K562 (cell line): ENCODE data around the gene STK4. TPM values are rescaled to one million over a fixed set of nuclear protein-coding genes. Genes with fewer than 3 reads are reported as not detected.
A peak's percentile ranks its signal among the peaks of the same experiment; 100 is the strongest.

Experiments
- EGR1 ChIP-seq: fragments of 450-650 bp; conservative IDR thresholded peaks from 2 replicates; pipeline ENCODE4 v1.6.1; 2017; ENCODE audit warnings: mild to moderate bottlenecking
- JUND ChIP-seq, 2 experiments: IDR thresholded peaks; 2 replicates in 1 of 2; 3 replicates in 1 of 2; pipeline ENCODE4 v1.6.1; 2011; ENCODE audit warnings: borderline replicate concordance in 2 of 2, low read depth in 2 of 2, low read length in 2 of 2, improper control_type of control experiment in 1 of 2, missing biosample characterization in 1 of 2, missing genetic modification characterization in 1 of 2, missing genetic modification reagents in 1 of 2
- PML ChIP-seq: IDR thresholded peaks from 2 replicates; pipeline ENCODE4 v1.6.1; 2012; ENCODE audit warnings: low read length, inconsistent platforms
- SMARCE1 ChIP-seq: fragments of 450-650 bp; IDR thresholded peaks from 2 replicates; pipeline ENCODE4 v1.7.1; 2016; ENCODE audit warnings: mild to moderate bottlenecking
- polyA plus RNA-seq, 8 experiments: library from polyadenylated mRNA; depleted of rRNA in 4 of 8; stranded (reverse) in 5 of 8; unstranded in 3 of 8; fragments of >200 nt; fragmentation: Nextera tagmentation in 2 of 8; fragmentation: Illumina TruSeq in 1 of 8; extraction: Ambion mirVana in 2 of 8; extraction: Trizol in 1 of 8; gene quantifications; 2 replicates each; pipeline versions ENCODE4 v1.2.1 to v1.2.3, GENCODE V29; 2011 to 2014; ENCODE audit warnings: inconsistent platforms in 1 of 8, missing spikeins in 1 of 8
- total RNA-seq, 7 experiments: library from RNA; depleted of rRNA in 6 of 7; stranded (reverse); fragments of >200 nt in 6 of 7; fragmentation: Illumina TruSeq in 2 of 7; extraction: Trizol in 2 of 7; gene quantifications; 2 replicates each; pipeline versions ENCODE4 v1.2.1 to v1.2.3, GENCODE V29; 2011 to 2021; ENCODE audit warnings: low replicate concordance in 1 of 7
- TF ChIP-seq, protein P1 (sequence below), 2 experiments: fragments of 450-650 bp in 1 of 2; sonication (generic) in 1 of 2; formaldehyde crosslinking in 1 of 2; IDR thresholded peaks; 2 replicates each; pipeline versions ENCODE4 v1.7.1 to v1.9.0; 2016 to 2022; ENCODE audit warnings: inconsistent platforms in 1 of 2, mild to moderate bottlenecking in 1 of 2, missing genetic modification reagents in 1 of 2

The STK4 gene
- total and polyA plus RNA-seq, 9 of the 15 experiments (the other 6 are each of a cell fraction or from before 2014, with no cell fraction given), result 11.9 to 30.6 (median 22.2) TPM

DNA sequence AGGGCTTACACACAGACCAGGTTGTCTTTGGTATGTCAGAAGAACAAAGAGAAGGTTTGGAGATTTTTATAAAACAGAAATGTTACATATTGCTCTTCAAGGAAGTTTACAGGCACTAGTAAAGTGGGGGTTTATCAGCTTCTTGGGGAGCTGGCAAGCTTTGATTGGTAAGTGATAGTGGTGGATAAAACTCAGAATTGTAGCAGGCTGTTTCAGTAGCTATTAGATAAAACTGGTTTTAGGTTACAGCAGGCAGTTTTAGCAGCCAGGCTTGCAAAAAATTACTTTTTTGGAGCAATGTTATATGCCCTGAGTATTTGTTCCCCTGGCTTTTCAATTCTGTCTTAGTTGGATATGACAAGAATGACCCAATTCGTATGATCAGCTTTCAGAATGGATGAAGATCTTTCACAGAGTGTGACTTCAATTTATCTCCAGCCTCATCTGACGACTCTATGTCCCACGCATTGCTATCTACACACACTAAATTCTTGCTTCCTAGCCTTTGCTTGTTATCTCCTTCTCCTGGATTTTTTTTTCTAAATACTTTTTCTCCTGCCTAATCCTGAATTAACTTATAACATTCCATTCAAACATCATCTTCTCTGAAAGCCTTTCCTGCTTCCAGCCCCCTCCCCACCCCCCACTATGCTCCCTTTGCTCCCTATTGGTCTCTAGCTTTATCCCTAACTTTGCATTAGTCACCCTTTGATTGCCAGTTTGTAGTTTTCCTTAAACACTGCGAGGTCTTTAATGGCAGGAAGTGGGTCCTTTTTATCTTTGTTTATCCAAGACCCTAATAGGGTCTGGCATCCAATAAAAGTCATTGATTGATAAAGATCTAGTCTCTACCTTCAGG, 5.1 kb upstream of the STK4 start (continued):
- TF ChIP-seq, protein P1, sequence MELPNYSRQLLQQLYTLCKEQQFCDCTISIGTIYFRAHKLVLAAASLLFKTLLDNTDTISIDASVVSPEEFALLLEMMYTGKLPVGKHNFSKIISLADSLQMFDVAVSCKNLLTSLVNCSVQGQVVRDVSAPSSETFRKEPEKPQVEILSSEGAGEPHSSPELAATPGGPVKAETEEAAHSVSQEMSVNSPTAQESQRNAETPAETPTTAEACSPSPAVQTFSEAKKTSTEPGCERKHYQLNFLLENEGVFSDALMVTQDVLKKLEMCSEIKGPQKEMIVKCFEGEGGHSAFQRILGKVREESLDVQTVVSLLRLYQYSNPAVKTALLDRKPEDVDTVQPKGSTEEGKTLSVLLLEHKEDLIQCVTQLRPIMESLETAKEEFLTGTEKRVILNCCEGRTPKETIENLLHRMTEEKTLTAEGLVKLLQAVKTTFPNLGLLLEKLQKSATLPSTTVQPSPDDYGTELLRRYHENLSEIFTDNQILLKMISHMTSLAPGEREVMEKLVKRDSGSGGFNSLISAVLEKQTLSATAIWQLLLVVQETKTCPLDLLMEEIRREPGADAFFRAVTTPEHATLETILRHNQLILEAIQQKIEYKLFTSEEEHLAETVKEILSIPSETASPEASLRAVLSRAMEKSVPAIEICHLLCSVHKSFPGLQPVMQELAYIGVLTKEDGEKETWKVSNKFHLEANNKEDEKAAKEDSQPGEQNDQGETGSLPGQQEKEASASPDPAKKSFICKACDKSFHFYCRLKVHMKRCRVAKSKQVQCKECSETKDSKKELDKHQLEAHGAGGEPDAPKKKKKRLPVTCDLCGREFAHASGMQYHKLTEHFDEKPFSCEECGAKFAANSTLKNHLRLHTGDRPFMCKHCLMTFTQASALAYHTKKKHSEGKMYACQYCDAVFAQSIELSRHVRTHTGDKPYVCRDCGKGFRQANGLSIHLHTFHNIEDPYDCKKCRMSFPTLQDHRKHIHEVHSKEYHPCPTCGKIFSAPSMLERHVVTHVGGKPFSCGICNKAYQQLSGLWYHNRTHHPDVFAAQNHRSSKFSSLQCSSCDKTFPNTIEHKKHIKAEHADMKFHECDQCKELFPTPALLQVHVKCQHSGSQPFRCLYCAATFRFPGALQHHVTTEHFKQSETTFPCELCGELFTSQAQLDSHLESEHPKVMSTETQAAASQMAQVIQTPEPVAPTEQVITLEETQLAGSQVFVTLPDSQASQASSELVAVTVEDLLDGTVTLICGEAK (IDR thresholded peaks at IDR 0.05), result 0 out of 2 replicates have a peak, but pooled peaks have one; percentile 14
- TF ChIP-seq, protein P1 (CRISPR knock-in tag; IDR thresholded peaks at IDR 0.05), result no peak
- TF ChIP-seq EGR1, result peak; percentile 53
- no peak for TF ChIP-seq PML
- no peak; the same call in 1 of the 2 replicates for TF ChIP-seq JUND (IDR thresholded peaks at IDR 0.05; ENCODE audit: borderline replicate concordance, low read depth, low read length)
- no peak for TF ChIP-seq JUND (tag; IDR thresholded peaks at IDR 0.05; ENCODE audit: borderline replicate concordance, low read depth, low read length)
- TF ChIP-seq SMARCE1, result peak; percentile 57
